Mucosa of descending colon (tissue), 3 donors: ENCODE results near the gene ARSH. TPM values are rescaled to one million over a fixed set of nuclear protein-coding genes. Genes with fewer than 3 reads are reported as not detected.
A peak's percentile ranks its signal among the peaks of the same experiment; 100 is the strongest.
"Not testable (repeated sequence)": the region's sequence is repeated elsewhere in the genome, so short reads cannot be mapped to it uniquely, and the experiment has no call there.

Source experiments
- ATAC-seq: fragments of 200-7000 bp; cut with Tn5 transposase; one replicate; pipeline ENCODE4 v1.9.1; 2020; ENCODE audit warnings: mild to moderate bottlenecking, moderate library complexity
- DNase-seq, 3 donors: peaks; one replicate each; pipeline ENCODE4 v3.0.0-alpha.2; 2020
- H3K36me3 ChIP-seq: fragments of 200-600 bp; one replicate; pipeline ENCODE4 v1.8.0; 2021; ENCODE audit warnings: low read depth, mild to moderate bottlenecking
- H3K4me1 ChIP-seq: fragments of 200-600 bp; one replicate; pipeline ENCODE4 v1.8.0; 2021; ENCODE audit warnings: low read depth, mild to moderate bottlenecking
- H3K4me3 ChIP-seq: fragments of 200-600 bp; one replicate; pipeline ENCODE4 v1.8.0; 2021; ENCODE audit warnings: mild to moderate bottlenecking
- H3K9me3 ChIP-seq: fragments of 200-600 bp; one replicate; pipeline ENCODE4 v1.8.0; 2021; ENCODE audit warnings: mild to moderate bottlenecking
- CTCF ChIP-seq: fragments of 200-600 bp; IDR thresholded peaks from one replicate; pipeline ENCODE4 v1.8.0; 2022; ENCODE audit warnings: antibody characterized with exemption, mild to moderate bottlenecking
- intact Hi-C, 2 donors: fragments of 100-400 bp; cut with DNase I in 1 of 2; cut with micrococcal nuclease in 1 of 2; formaldehyde crosslinking; loops; one replicate each; pipeline versions ENCODE4 v1.11.0 to v1.11.1; 2022; cut with DNase I, micrococcal nuclease
- long read RNA-seq, 2 donors: library from polyadenylated mRNA; unstranded; transcript quantifications; one replicate each; pipeline ENCODE4 v2.0.0, GENCODE V29; 2019 to 2021
- total RNA-seq, 3 donors: library from RNA; stranded (reverse); fragmentation: NEBNext Ultra II Directional in 2 of 3; extraction: Animal tissue kit (Norgen Biotek cat#: 25700) in 2 of 3; gene quantifications; one replicate each; pipeline versions ENCODE4 v1.2.1 to v1.2.4, GENCODE V29; 2021 to 2023
- donor health status: DM: no; HTN: no; CAD: no; lungs with moderate emphysema.
- donor health status: DM: no; HTN: no; CAD: no.
- donor health status: DM: no; HTN: yes; CAD: no.

Gene ARSH, protein sequence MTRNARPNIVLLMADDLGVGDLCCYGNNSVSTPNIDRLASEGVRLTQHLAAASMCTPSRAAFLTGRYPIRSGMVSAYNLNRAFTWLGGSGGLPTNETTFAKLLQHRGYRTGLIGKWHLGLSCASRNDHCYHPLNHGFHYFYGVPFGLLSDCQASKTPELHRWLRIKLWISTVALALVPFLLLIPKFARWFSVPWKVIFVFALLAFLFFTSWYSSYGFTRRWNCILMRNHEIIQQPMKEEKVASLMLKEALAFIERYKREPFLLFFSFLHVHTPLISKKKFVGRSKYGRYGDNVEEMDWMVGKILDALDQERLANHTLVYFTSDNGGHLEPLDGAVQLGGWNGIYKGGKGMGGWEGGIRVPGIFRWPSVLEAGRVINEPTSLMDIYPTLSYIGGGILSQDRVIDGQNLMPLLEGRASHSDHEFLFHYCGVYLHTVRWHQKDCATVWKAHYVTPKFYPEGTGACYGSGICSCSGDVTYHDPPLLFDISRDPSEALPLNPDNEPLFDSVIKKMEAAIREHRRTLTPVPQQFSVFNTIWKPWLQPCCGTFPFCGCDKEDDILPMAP
- not detected for total RNA-seq
- long read RNA-seq, donor 1: 0 reads
- long read RNA-seq, donor 2: 0 reads

GRCh38 chrX:3006495-3006894, at the start of gene ARSH:
TSS of gene ARSH (plus strand) at chrX:3006546. CDS start at chrX:3006613, 67 bp downstream.
- Histone ChIP-seq H3K4me3 (no peak within 1 kb of the TSS), H3K9me3 (no peaks in the 10 kb centered on the region), H3K4me1 (no peaks in the 10 kb centered on the region), H3K36me3 (no peaks in the 10 kb centered on the region)
- TF ChIP-seq CTCF: no peak
- no peak for ATAC-seq
- intact Hi-C loops: no loop called here
- DNase-seq: no peak

DNA sequence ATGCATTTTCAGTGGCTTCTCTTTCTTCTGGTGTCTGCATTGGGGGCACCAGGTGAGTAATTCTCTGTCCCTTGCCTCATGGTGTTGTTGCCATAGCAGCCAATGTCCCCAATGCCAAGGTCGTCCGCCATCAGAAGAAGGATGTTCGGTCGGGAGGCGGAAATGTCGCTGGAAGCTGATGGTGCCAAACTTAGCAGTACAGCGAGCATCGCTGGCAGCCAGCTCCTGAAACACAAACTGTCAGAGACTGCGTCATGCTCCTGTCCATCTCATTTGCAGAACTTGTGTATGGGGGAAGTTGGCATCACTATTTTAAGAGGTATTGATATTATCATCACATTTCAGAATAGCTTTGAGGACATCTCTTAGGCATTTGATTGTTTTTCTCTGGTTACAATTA, 48.1 kb upstream of the ARSH start:
- ATAC-seq: no peak
- intact Hi-C loops: no loop called here
- Histone ChIP-seq H3K36me3 (no peaks in the 10 kb centered on the region), H3K9me3 (no peaks in the 10 kb centered on the region), H3K4me3 (no peak overlapping the region), H3K4me1 (no peaks in the 10 kb centered on the region)
- no peak for TF ChIP-seq CTCF
- no peak for DNase-seq

DNA sequence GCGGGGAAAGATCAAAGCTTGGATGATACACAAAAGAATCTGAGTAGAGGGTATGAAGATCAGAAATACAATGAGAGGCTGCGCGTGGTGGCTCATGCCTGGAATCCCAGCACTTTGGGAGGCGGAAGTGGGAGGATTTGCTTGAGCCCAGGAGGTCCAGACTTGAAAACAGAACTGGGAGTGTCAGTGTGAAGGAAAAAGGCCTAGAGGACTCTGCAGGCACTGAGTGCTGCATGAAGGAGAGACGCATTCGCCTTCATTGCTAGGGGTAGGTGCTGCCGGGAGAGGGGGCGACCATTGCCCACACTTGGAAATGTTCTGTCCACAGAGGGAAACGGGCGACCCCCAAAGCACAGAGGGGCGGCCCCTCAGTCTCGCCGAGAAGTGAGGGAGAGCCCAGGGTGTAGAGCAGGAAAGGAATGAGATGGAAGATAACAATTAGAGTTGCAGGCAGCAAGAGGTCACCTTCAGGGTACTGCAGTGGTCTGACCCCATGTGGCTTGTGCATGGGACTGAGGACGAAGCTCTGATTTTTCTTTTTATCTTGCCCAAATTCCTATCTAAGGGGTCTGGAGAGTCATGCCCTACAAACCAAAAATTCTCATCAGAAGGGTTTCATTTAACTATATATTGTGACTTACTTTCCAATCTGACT, 45.4 kb upstream of the ARSH start:
- no peak for TF ChIP-seq CTCF
- no peaks in the 10 kb centered on the region for H3K36me3 ChIP-seq
- H3K4me3 ChIP-seq: no peak overlapping the region
- ATAC-seq: no peak
- no peak for DNase-seq
- intact Hi-C loops: no loop called here
- no peaks in the 10 kb centered on the region for H3K4me1 ChIP-seq
- no peaks in the 10 kb centered on the region for H3K9me3 ChIP-seq

DNA sequence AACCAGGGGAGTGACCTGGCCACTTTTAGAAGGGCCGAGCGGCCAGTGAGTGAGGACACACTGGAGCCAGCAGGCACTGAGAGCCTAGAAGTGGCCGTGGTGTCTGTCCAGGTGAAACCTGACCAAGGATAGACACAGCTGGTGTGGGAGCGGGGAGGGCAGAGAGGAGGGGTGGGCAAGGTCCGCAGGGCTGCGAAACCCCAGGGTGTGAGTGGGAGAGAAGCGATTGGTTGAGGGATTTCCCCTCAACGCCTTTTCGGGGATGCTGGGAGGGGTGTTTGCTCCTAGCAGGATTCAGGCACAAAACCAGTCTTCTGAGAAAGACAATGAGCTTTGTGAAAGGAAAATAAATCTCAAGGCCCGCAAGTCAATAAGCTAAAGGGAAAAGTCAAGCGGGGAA, 44.0 kb upstream of the ARSH start:
- Histone ChIP-seq H3K4me1 (no peaks in the 10 kb centered on the region), H3K9me3 (no peaks in the 10 kb centered on the region), H3K4me3 (no peak overlapping the region), H3K36me3 (no peaks in the 10 kb centered on the region)
- DNase-seq (peak in 2 of 3 donors; percentile 31 to 54), ATAC-seq (peak; percentile 24)
- intact Hi-C loops: no loop called here
- no peak for TF ChIP-seq CTCF

DNA sequence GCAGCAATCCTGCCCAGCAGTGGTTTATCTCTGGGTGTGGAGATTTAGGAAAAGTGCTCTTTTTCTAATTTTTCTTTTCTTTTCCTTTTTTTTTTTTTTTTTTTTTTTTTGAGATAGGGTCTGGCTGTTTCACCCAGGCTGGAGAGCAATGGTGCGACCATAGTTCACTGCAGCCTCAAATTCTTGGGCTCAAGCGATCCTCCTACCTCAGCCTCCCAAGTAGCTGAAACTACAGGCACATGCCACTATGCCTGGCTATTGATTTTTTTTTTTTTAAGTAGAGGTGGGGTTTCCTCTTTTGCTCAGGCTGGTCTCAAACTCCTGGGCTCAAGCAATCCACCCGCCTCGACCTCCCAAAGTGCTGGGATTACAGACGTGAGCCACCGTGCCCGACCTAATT, 42.9 kb upstream of the ARSH start:
- H3K9me3 ChIP-seq, H3K4me3 ChIP-seq, intact Hi-C loops, H3K4me1 ChIP-seq, ATAC-seq, H3K36me3 ChIP-seq, DNase-seq: not testable (repeated sequence)

- DNase-seq (peak in 2 of 3 donors; percentile 27 to 32), ATAC-seq (peak; percentile 82)
- H3K36me3 ChIP-seq, H3K4me3 ChIP-seq, H3K4me1 ChIP-seq, H3K9me3 ChIP-seq, intact Hi-C loops: not testable (repeated sequence)
Observed at GRCh38 chrX:2963992-2964794, 42.2 kb upstream of the ARSH start.
